ENCODE results near the gene LDLRAD3. TPM values are rescaled to one million over a fixed set of nuclear protein-coding genes. Genes with fewer than 3 reads are reported as not detected.

Gene LDLRAD3
- total and polyA plus RNA-seq, 3 donors from 2014 or later: 7.1 to 14.6 (median 12.0) TPM

GRCh38 chr11:36195496-36196354 lies 251.9 kb downstream of the LDLRAD3 start:
- 52 to 55% methylated on average over 5 of the region's 5 CpGs for WGBS, 2 donors
- intact Hi-C loops (cut with DNase I; ENCODE audit: low total_unique reads): no loop called here
- Histone ChIP-seq H3K27me3 (no peaks in the 10 kb centered on the region), H3K27ac (peak overlapping the region in 1 of 2 donors; percentile 59), H3K36me3 (ENCODE audit: low read depth, missing control alignments) (no peaks in the 10 kb centered on the region), H3K9me3 (no peaks in the 10 kb centered on the region), H3K4me1 (peaks cover 14% of the 10 kb centered on the region), H3K4me3 (no peak overlapping the region)
- DNase-seq: peak; percentile 16
- TF ChIP-seq POLR2A (IDR thresholded peaks at IDR 0.05): no peak
- TF ChIP-seq, protein P1, sequence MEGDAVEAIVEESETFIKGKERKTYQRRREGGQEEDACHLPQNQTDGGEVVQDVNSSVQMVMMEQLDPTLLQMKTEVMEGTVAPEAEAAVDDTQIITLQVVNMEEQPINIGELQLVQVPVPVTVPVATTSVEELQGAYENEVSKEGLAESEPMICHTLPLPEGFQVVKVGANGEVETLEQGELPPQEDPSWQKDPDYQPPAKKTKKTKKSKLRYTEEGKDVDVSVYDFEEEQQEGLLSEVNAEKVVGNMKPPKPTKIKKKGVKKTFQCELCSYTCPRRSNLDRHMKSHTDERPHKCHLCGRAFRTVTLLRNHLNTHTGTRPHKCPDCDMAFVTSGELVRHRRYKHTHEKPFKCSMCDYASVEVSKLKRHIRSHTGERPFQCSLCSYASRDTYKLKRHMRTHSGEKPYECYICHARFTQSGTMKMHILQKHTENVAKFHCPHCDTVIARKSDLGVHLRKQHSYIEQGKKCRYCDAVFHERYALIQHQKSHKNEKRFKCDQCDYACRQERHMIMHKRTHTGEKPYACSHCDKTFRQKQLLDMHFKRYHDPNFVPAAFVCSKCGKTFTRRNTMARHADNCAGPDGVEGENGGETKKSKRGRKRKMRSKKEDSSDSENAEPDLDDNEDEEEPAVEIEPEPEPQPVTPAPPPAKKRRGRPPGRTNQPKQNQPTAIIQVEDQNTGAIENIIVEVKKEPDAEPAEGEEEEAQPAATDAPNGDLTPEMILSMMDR (IDR thresholded peaks at IDR 0.05): no peak

- H3K9me3 ChIP-seq: no peaks in the 10 kb centered on the region
- TF ChIP-seq, protein P1 (IDR thresholded peaks at IDR 0.05): no peak
- TF ChIP-seq POLR2A (IDR thresholded peaks at IDR 0.05): no peak
- no peaks in the 10 kb centered on the region for H3K36me3 ChIP-seq (ENCODE audit: low read depth, missing control alignments)
- no peak overlapping the region for H3K4me3 ChIP-seq
- 42 to 50% methylated on average over 7 of the region's 7 CpGs for WGBS, 2 donors
- no peaks in the 10 kb centered on the region for H3K27me3 ChIP-seq
- H3K27ac ChIP-seq: peak overlapping the region in 1 of 2 donors; percentile 59
- peak; percentile 24 for DNase-seq
- H3K4me1 ChIP-seq: peaks cover 14% of the 10 kb centered on the region
- intact Hi-C loops (cut with DNase I; ENCODE audit: low total_unique reads): no loop called here
Observed at GRCh38 chr11:36196411-36196998, 252.6 kb downstream of the LDLRAD3 start.

DNA sequence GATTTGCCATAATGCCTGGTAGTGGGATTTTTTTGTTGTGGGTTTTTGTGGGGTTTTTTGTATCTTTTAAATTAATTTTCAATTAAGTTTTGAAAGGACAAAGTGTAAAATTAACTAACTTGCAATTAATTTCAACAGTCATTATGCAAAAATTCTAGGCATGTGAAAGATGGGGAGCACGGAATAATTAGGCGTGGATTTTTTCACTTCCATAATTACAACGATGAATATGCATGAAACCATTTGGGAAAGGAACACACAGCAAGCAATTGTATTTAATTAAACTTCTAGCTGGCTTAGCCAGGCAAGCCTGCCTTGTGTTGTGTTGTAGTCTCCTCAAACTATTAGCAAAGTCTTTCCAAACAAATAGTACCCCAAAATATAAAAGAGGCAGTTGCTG lies 257.5 kb downstream of the LDLRAD3 start:
- Histone ChIP-seq H3K4me1 (peaks cover 10% of the 10 kb centered on the region), H3K27me3 (no peaks in the 10 kb centered on the region), H3K9me3 (no peaks in the 10 kb centered on the region), H3K36me3 (ENCODE audit: low read depth, missing control alignments) (no peaks in the 10 kb centered on the region), H3K4me3 (no peak overlapping the region), H3K27ac (no peak overlapping the region)
- no peak for DNase-seq
- WGBS, 2 donors: 85 to 91% methylated on average over 3 of the region's 3 CpGs
- intact Hi-C loops (cut with DNase I; ENCODE audit: low total_unique reads): no loop called here
- TF ChIP-seq, protein P1 (IDR thresholded peaks at IDR 0.05): no peak
- TF ChIP-seq POLR2A (IDR thresholded peaks at IDR 0.05): no peak

GRCh38 chr11:36205536-36205935 lies 261.7 kb downstream of the LDLRAD3 start:
- intact Hi-C loops (cut with DNase I; ENCODE audit: low total_unique reads): no loop called here
- Histone ChIP-seq H3K4me3 (no peak overlapping the region), H3K27ac (no peak overlapping the region), H3K27me3 (no peaks in the 10 kb centered on the region), H3K36me3 (ENCODE audit: low read depth, missing control alignments) (no peaks in the 10 kb centered on the region), H3K4me1 (no peaks in the 10 kb centered on the region), H3K9me3 (no peaks in the 10 kb centered on the region)
- whole genome bisulfite sequencing, 2 donors: 92 to 96% methylated on average over 3 of the region's 3 CpGs
- TF ChIP-seq, protein P1 (IDR thresholded peaks at IDR 0.05): no peak
- TF ChIP-seq POLR2A (IDR thresholded peaks at IDR 0.05): no peak
- no peak for DNase-seq
